Heart right ventricle (tissue), 16 donors: Measurements from ENCODE around the gene GALNT14. TPM values are rescaled to one million over a fixed set of nuclear protein-coding genes. Genes with fewer than 3 reads are reported as not detected.
"Not testable (repeated sequence)": the region's sequence is repeated elsewhere in the genome, so short reads cannot be mapped to it uniquely, and the experiment has no call there.

ENCODE experiments used
- ATAC-seq, 8 donors: fragments of 200-7000 bp; cut with Tn5 transposase; one replicate each; pipeline ENCODE4 v1.9.1; 2020; ENCODE audit warnings: mild to moderate bottlenecking in 8 of 8, moderate library complexity in 8 of 8, moderate number of reproducible peaks in 1 of 8
- DNase-seq, 2 donors: peaks; one replicate each; pipeline ENCODE4 v3.0.0-alpha.2; 2020
- H3K27ac ChIP-seq, 10 donors: fragments of 200-600 bp; sonication (generic) in 2 of 10; one replicate each; pipeline versions ENCODE4 v1.5.0 to v1.8.0; 2020 to 2022; ENCODE audit warnings: mild to moderate bottlenecking in 3 of 10
- H3K27me3 ChIP-seq, 7 donors: fragments of 200-600 bp; one replicate each; pipeline ENCODE4 v1.8.0; 2021 to 2022; ENCODE audit warnings: mild to moderate bottlenecking in 2 of 7
- H3K36me3 ChIP-seq, 9 donors: fragments of 200-600 bp; sonication (generic) in 1 of 9; one replicate each; pipeline versions ENCODE4 v1.5.0 to v1.8.0; 2020 to 2022; ENCODE audit warnings: mild to moderate bottlenecking in 2 of 9
- H3K4me1 ChIP-seq, 9 donors: fragments of 200-600 bp; sonication (generic) in 1 of 9; one replicate each; pipeline versions ENCODE4 v1.5.0 to v1.8.0; 2020 to 2022; ENCODE audit warnings: mild to moderate bottlenecking in 4 of 9
- H3K4me3 ChIP-seq, 10 donors: fragments of 200-600 bp; sonication (generic) in 2 of 10; one replicate each; pipeline versions ENCODE4 v1.5.0 to v1.8.0; 2020 to 2022; ENCODE audit warnings: mild to moderate bottlenecking in 7 of 10, moderate library complexity in 2 of 10
- H3K9me3 ChIP-seq, 11 donors: fragments of 200-600 bp in 10 of 11; sonication (generic) in 2 of 11; one replicate each; pipeline versions ENCODE4 v1.5.0 to v1.8.0; 2013 to 2022; ENCODE audit warnings: mild to moderate bottlenecking in 2 of 11, control low read depth in 1 of 11, moderate library complexity in 1 of 11
- CTCF ChIP-seq, 9 donors: fragments of 200-600 bp; sonication (generic) in 2 of 9; IDR thresholded peaks; one replicate each; pipeline versions ENCODE4 v1.5.0 to v1.8.0; 2021 to 2022; ENCODE audit warnings: antibody characterized with exemption in 9 of 9, mild to moderate bottlenecking in 5 of 9, moderate library complexity in 1 of 9
- WGBS, 2 donors: extraction: QIAGEN DNeasy Blood & Tissue Kit; methylation state at CpG; one replicate each; pipeline ENCODE4 v1.1.7; 2013; ENCODE audit warnings: inconsistent platforms in 1 of 2; 5-methylcytosine and 5-hydroxymethylcytosine counted together
- intact Hi-C, 10 donors: fragments of 100-400 bp; cut with DNase I; formaldehyde crosslinking; loops; one replicate each; pipeline versions ENCODE4 v1.11.1 to v1.14.2; 2022
- long read RNA-seq, 3 donors: library from polyadenylated mRNA; unstranded; transcript quantifications; one replicate each; pipeline ENCODE4 v2.0.0, GENCODE V29; 2020 to 2021
- polyA plus RNA-seq, 2 donors: library from polyadenylated mRNA; stranded (reverse); fragments of 200-250 nt; gene quantifications; one replicate each; pipeline ENCODE4 v1.2.3, GENCODE V29; 2013
- total RNA-seq, 10 donors: library from RNA; stranded (reverse); fragmentation: NEBNext Ultra II Directional in 3 of 10; extraction: Animal tissue kit (Norgen Biotek cat#: 25700) in 3 of 10; gene quantifications; one replicate each; pipeline versions ENCODE4 v1.2.1 to v1.2.4, GENCODE V29; 2021 to 2023
- donor health status: Arrhythmogenic right ventricular cardiomyopathy.
- donor health status: ischemic (EF 13 %, LVEDD 7.1; RV severe dilation, severe dysfunction).
- donor health status: healthy with polysubstance abuse.
- donor health status: DM: no; HTN: yes; CAD: no.
- donor health status: DM: no; HTN: no; CAD: no.
- donor health status: ischemic (EF 25% LVEDD 6.9; RV normal size, moderate dysfunction).
- donor health status: ischemic (EF 25% LVEDD 5.7; RV mildly dilated, moderate dysfunction).
- donor health status: healthy.
- donor health status: DM: yes; HTN: yes; CAD: no.
- donor health status: Ischemic cardiomyopathy.
- donor health status: ischemic (EF 35%, LVEDD 5.7; RV mildly dilated, moderate dysfunction).
- donor health status: nonischemic (EF 11% LVEDD 7.7; RV severe dilation, severe dysfunction).
- donor health status: DM: yes; HTN: yes; CAD: no.
- donor health status: PGD.
- donor health status: ischemic (EF 29% LVEDD 5.4; RV normal size, mild dysfunction).
- donor health status: nonischemic (EF 23%, LVEDD 6.1; RV moderate dilation, normal function).

The GALNT14 gene
- 1 to 10 TPM in 1 of 10 donors, under 1 TPM in 7, not detected in 2; 0.17 to 1.4 (median 0.53) TPM for total RNA-seq
- under 1 TPM; 0.65 to 0.66 TPM for polyA plus RNA-seq
- long read RNA-seq, donor 1, partial matches to known transcripts: 0 of 2 reads
- long read RNA-seq, donor 1, other reads (novel, unspliced or antisense): 1 of 2 reads
- long read RNA-seq, donor 2, partial matches to known transcripts: 0 of 1 reads
- long read RNA-seq, donor 2, other reads (novel, unspliced or antisense): 1 of 1 reads
- long read RNA-seq, donor 3, partial matches to known transcripts: 0 of 3 reads
- long read RNA-seq, donor 3, other reads (novel, unspliced or antisense): 3 of 3 reads

GRCh38 chr2:31138037-31138962 lies at the start of gene GALNT14:
TSS of gene GALNT14 (minus strand) at chr2:31138440. CDS start at chr2:31138086, 354 bp downstream.
- intact Hi-C loops: no loop called here
- Histone ChIP-seq H3K4me3 (peak within 1 kb of the TSS; percentile 41 to 60 (median 58)), H3K4me1 (peaks cover 0 to 24% (median 19%) of the 10 kb centered on the region in 9 donors), H3K9me3 (no peaks in the 10 kb centered on the region), H3K27ac (no peak within 1 kb of the TSS), H3K36me3 (no peaks in the 10 kb centered on the region), H3K27me3 (peaks cover 0 to 67% (median 59%) of the 10 kb centered on the region in 7 donors)
- DNase-seq (peak; percentile 28 to 59), ATAC-seq (peak; percentile 74 to 89 (median 80))
- WGBS, 2 donors: 1% methylated on average over 89 to 95 of the region's 95 CpGs
- TF ChIP-seq CTCF (IDR thresholded peaks at IDR 0.05): peak in 8 of 9 donors; percentile 24 to 60 (median 49)

GRCh38 chr2:31187166-31187565 lies 48.9 kb upstream of the GALNT14 start:
- Histone ChIP-seq H3K27me3 (no peaks in the 10 kb centered on the region), H3K9me3 (no peaks in the 10 kb centered on the region), H3K4me3 (no peak overlapping the region), H3K36me3 (no peaks in the 10 kb centered on the region), H3K27ac (no peak overlapping the region), H3K4me1 (no peaks in the 10 kb centered on the region)
- ATAC-seq (no peak), DNase-seq (no peak)
- intact Hi-C loops: no loop called here
- TF ChIP-seq CTCF (IDR thresholded peaks at IDR 0.05): no peak
- WGBS, 2 donors: 93 to 98% methylated on average over 4 of the region's 4 CpGs

- WGBS, 2 donors: 96 to 97% methylated on average over 7 of the region's 7 CpGs
- H3K27ac ChIP-seq, ATAC-seq, H3K4me1 ChIP-seq, H3K9me3 ChIP-seq, DNase-seq, H3K4me3 ChIP-seq, H3K27me3 ChIP-seq, intact Hi-C loops, H3K36me3 ChIP-seq: not testable (repeated sequence)
These were observed 45.7 kb upstream of the GALNT14 start for GRCh38 chr2:31183973-31184372.

- no peaks in the 10 kb centered on the region for H3K4me1 ChIP-seq
- no peak for ATAC-seq
These were observed 38.5 kb upstream of the GALNT14 start for GRCh38 chr2:31176742-31177141.

More at GRCh38 chr2:31176742-31177141, 38.5 kb upstream of the GALNT14 start:
- no peak overlapping the region for H3K4me3 ChIP-seq
- no peak for TF ChIP-seq CTCF (IDR thresholded peaks at IDR 0.05)
- no peak overlapping the region for H3K27ac ChIP-seq
- intact Hi-C loops: loop anchor here in 6 of 10 donors (10.0 kb wide), 3 partner anchors 158 to 462 kb away; no protein-coding TSS in a partner anchor
- 70 to 75% methylated on average over 10 of the region's 10 CpGs for WGBS, 2 donors
- H3K36me3 ChIP-seq: no peaks in the 10 kb centered on the region
- DNase-seq: no peak
- no peaks in the 10 kb centered on the region for H3K9me3 ChIP-seq
- no peaks in the 10 kb centered on the region for H3K27me3 ChIP-seq
